Midbrain (tissue), 1 donor: ENCODE results near the gene AIPL1.

Source experiments
- DNase-seq: peaks from one replicate; lab custom pipeline; 2025; lab: John Stamatoyannopoulos, UW

The AIPL1 gene

DNA sequence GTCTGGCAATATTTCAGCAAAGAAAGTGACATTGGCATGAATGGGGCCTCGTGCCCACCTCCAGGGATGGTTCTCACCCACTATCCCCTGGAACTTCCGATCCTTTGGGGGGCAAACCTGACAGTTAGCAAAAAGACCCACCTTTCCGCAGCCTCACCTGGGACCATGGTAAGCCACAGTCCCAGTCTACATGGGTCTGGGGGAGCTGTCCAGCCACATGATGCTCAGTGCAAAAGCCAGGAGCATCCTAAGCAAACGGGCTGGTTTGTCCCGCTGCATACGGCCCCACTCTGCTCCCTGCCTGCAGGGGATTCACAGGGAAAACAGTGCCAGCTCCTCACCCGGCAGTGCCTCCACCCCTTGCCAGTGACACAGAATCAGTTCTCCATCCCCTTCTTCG lies 19.3 kb downstream of the AIPL1 start:
- DNase-seq = no peak

DNA sequence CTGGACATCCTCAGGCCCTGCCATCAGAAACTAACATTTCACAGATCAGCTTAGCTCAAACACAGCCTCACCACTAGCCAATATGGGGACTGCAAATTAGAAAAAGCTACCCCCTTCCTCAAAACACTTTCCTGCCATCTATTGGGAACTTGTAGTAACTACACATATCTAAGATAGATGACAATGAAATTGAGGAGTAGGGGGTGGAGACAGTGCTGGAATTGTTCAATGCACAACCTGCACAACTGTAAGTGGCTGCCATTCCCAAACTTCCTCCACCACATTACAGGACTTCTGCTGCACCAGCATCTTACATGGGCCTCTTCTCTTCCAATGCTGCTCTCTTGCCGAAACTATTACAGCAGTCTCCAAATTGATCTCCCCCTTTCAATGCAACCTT lies 21.9 kb downstream of the AIPL1 start:
- peak; percentile 25 for DNase-seq

DNA sequence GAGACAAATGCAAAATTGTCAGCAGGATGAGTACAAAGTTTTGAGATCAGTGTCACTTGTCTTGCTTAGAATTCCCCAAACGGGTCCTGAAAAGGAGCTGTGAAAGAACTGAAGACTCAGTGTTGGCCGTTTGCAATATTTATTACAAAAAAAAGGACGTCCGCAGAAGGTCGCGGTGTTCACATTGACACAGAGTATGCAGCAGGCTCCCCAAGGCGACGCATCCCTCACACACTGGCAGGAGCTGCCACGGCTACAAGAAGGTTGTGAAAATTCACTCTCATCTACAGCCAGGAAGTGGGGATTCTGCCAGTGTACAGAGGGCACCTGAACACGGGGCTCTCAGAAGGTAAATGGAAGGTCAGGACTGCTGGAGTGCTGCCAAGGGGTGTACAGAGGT lies 26.2 kb downstream of the AIPL1 start:
- DNase-seq = no peak

GRCh38 chr17:6408276-6408675 lies 26.6 kb downstream of the AIPL1 start:
- DNase-seq = no peak

DNA sequence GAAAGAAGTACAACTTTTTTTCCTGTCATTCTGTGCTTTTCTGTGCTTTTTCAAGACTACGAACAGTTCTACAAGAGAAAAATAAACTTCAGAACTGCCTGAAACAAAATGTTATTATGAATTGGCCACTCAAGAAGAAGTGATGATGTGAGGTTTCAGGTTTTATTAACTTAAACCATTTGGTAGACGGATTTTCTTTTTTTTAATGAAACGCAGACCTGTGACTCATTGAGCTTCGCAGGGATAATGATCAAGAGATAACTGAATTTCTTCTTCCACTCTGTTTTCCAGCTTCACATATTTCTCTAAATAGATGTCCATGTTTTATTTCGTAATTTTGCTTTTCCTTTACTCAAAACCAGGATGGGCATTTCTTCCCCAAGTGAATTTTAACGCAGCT lies 32.7 kb downstream of the AIPL1 start:
- DNase-seq = no peak

DNA sequence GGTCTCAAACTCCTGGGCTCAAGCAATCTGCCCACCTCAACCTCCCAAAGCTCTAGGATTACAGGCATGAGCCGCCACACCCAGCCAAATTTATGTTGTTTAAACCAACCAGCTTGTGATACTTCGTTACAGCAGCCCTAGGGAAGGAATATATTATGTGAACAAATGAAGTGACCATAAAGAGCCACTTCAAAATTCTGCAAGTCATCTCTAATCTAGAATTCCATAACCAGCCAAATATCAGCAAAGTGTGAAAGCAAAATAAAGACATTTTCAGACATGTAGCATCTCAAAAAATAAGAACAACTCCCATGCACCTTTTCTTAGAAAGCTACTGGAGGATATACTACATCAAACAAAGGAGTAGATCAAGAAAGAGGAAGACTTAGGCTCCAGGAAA lies 36.0 kb downstream of the AIPL1 start:
- DNase-seq = no peak

GRCh38 chr17:6394055-6394606 lies 40.8 kb downstream of the AIPL1 start:
- DNase-seq = no peak

DNA sequence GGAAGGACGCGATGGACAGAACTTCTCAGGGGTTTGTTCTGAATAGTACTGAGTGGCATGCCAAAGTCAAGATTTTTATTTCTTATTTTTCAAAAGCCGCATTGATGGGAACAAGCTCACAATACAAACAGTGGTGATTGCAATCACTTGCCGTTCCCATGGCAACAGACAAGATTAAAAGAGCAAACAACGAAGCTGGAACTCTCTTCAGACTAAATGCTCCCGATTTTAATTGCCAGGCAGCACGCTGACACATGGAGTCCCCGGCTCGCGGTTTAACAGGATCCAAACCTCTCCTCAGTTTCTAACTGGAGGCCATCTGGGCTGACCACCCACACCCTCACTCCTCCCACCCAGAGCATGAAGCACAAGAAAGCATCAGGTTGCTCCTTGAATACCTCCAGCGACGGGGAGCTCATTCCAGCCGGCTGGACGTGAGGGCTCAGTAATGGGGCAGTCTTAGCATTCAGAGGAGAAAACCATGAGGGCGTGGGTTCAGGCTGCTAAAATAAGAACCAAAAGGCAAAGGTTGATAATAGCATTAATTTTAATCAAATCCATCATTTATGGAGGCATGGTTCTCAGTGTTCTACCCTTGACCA lies 41.5 kb downstream of the AIPL1 start:
- DNase-seq = no peak

DNA sequence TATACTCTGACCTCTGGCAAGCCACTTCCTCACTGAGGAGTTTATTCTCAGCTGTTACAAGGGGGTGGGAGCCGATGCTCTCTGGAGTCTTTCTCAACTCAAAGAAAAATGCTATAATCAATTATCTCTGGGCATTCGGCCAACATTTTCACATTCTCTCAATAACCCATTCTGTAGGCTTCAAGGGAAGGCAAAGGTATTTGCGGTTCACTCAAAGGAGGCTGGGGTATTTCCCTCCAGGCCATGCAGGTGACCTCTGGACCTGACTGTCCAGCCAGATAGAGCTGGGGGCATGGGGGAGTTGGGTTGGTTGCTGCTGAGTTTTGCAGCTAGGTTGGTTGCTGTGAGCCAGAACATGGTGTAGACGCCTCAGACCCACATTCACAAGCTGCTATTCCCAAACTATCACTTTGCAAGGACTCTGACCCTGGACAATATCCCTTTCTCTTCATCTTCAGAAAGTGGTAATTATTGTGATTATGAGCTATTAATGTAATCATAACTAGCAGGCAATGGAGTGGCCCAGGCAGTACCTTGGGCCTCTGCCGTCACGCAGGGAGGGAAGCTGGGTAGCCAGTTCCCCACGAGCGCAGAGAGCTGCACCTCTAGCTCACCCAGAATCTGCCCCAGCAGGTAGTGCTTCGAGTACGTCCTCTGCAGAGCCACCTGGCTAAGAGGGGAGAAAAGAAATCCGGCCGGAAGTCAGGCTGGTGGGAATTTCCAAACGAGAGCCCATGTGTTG lies 42.1 kb downstream of the AIPL1 start:
- no peak for DNase-seq

DNA sequence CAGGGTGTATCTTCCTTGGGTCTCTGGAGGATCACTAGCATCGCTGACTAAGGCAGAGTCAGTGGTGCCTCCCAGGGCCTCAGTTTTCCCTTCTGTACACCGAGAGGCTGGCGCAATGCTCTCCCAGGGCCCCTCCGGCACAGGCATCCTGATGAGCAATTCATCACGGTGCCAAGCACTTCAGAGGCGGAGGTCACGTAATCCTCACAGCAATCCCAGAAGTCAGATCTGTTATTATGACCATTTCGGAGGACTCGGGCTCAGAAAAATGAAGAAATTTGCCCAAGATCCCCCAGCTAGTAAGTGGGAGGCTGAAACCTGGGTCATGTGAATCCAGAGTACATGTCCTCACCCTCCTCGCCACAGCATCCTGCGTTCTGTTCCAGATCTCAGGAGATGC lies 46.5 kb downstream of the AIPL1 start:
- DNase-seq = no peak

- DNase-seq = no peak
Observed at GRCh38 chr17:6387858-6388257, 47.1 kb downstream of the AIPL1 start.

GRCh38 chr17:6387442-6387841 lies 47.5 kb downstream of the AIPL1 start:
- DNase-seq = no peak

- no peak for DNase-seq
Observed at GRCh38 chr17:6386041-6386630, 48.8 kb downstream of the AIPL1 start.

DNA sequence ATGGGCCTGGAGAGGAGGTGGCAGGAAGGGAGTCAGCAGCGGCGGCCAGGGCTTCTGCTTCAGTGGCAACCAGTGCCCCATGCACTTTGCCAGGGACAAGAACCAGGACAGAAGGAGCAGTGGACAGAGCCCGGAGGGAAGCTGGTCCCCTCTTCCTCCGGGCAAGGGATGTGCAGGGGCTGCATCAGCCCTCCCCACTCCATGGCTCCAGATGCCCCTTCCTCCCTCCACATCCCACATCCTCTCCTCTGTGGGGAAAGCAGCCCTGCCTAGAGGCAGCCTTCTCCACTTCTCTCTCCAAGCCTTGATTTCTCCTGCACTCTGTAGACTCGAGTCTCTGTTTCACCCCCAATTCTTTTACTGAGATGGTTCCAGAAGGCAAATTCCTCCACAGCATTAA lies 50.4 kb downstream of the AIPL1 start:
- no peak for DNase-seq

- no peak for DNase-seq
Observed at GRCh38 chr17:6381526-6382465, 53.1 kb downstream of the AIPL1 start.

GRCh38 chr17:6380915-6381438 lies 53.9 kb downstream of the AIPL1 start:
- no peak for DNase-seq

- DNase-seq = no peak
Observed at GRCh38 chr17:6377906-6378305, 57.0 kb downstream of the AIPL1 start.

DNA sequence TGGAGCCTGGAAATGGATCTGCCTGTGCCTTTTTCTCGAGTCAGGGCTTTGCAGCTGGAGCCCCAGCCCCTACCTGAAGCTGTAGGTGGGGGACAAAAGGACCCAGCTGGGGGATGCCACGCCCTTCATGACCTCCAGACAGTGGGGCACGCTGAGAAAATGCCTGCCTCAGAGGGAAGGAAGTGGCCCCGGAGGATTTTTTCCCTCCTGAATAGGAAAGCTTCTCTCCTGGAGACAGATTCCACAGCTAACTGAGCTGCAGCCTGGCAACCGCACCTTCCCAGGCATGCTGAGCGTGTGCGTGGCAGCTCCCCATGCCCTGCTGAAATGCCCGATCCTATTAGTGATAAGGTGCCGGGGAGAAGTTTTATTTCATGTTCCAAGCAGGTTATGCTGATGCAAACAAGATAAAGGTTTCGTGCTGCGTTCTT lies 58.0 kb downstream of the AIPL1 start:
- DNase-seq = no peak

- no peak for DNase-seq
Observed at GRCh38 chr17:6374761-6375312, 60.1 kb downstream of the AIPL1 start.

DNA sequence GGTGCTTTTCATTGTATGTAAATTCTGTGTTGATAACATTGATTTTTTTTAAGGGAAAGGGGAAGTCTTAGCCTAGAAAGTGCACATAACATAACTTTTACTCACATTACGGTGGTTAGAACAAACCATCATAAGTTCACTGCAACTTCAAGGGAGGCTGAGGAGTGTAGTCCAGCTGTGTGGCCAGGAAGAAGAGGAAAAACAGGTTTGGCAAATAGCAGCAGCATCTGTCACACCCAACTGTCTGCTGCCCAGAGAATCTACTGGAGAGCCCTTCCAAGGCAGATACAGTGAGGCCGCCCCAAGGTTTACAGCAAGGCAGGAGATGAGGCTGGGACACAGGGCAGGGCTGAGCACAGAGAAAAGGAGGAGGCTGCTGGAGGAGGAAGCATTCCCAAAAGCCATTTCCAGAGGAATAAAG lies 60.6 kb downstream of the AIPL1 start:
- DNase-seq = no peak
